Stromal cell of bone marrow (primary cell): ENCODE measurements around the gene ZNF738.

Experiments
- DNase-seq: peaks from one replicate; pipeline ENCODE4 v3.0.0-alpha.2; 2012; ENCODE audit warnings: low read depth

ZNF738 gene

DNA sequence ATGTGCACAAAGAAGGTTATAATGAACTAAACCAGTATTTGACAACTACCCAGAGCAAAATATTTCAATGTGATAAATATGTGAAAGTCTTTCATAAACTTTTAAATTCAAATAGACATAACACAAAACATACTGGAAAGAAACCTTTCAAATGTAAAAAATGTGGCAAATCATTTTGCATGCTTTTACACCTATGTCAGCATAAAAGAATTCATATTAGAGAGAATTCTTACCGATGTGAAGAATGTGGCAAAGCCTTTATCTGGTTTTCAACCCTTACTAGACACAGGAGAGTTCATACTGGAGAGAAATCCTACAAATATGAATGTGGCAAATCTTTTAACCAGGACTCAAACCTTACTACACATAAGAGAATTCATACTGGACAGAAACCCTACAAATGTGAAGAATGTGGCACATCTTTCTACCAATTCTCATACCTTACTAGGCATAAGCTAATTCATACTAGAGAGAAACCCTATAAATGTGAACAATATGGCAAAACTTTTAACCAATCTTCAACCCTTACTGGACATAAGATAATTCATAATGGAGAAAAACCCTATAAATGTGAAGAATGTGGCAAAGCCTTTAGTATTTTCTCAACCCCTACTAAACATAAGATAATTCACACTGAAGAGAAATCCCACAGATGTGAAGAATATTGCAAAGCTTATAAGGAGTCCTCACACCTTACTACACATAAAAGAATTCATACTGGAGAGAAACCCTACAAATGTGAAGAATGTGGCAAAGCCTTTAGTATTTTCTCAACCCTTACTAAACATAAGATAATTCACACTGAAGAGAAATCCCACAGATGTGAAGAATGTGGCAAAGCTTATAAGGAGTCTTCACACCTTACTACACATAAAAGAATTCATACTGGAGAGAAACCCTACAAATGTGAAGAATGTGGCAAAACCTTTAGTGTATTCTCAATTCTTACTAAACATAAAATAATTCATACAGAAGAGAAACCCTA, 64.5 kb downstream of the ZNF738 start:
- DNase-seq: no peak
